ENCODE results near the gene CRKL. TPM values are rescaled to one million over a fixed set of nuclear protein-coding genes. Genes with fewer than 3 reads are reported as not detected.

CRKL gene
- total and polyA plus RNA-seq, 12 donors, result 15.6 to 69.1 (median 43.3) TPM

DNA sequence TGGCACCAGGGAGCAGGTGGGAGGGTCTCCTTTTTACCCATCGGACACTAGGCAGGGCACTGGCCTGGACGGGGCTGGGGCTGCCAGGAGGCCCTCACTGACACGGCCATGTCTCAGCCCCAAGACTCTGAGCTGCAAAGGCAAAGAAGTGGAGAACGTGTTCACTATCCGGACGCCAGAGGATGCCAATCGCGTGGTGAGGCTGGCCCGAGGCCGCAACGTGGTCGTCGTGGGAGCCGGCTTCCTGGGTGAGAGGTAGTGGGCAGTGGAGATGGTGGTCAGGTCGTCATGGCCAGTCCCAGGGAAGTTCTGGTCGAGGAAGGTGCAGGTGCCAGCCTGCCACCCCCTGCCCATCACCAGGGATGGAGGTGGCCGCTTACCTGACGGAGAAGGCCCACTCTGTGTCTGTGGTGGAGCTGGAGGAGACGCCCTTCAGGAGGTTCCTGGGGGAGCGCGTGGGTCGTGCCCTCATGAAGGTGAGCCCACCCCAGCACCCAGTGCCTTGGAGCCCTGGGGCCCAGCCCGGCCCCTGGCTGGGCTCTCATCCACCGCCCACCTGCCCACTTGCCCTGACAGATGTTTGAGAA lies 59.2 kb downstream of the CRKL start:
- 78 to 85% (median 84%) methylated on average over 15 to 24 of the region's 24 CpGs for WGBS, 4 donors
- Histone ChIP-seq H3K9me3 (replicated peaks in 1 of 3) (peaks cover 0 to 4% (median 0%) of the 10 kb centered on the region in 3 donors), H3K27ac (no peak overlapping the region), H3K27me3 (no peaks in the 10 kb centered on the region), H3K4me1 (replicated peaks in 1 of 2) (peaks cover 15 to 26% of the 10 kb centered on the region in 2 donors), H3K4me3 (no peak overlapping the region), H3K36me3 (replicated peaks in 1 of 2) (no peaks in the 10 kb centered on the region)
- TF ChIP-seq POLR2A (IDR thresholded peaks at IDR 0.05) (no peak), CTCF (IDR thresholded peaks at IDR 0.05) (no peak)
- intact Hi-C loops (cut with DNase I), result no loop called here
- no peak for DNase-seq

DNA sequence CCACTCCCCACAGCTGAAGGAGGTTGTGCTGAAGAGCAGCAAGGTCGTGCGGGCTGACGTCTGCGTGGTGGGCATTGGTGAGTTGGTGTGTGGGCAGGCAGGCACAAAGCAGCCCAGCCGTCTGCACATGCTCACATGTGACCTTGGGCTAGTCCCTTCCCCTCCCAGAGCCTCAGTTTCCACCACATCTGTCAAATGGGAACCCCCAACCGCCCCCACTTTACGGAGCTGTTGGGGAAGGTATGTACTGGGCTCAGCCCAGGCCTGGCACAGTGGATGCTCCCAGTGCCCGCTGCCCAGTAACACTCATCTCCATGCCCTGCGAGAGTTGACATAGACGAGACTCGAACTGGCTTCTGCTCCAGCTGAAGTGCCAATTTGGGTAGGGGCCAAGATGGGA lies 59.8 kb downstream of the CRKL start:
- Histone ChIP-seq H3K4me1 (replicated peaks in 1 of 2) (peaks cover 18 to 29% of the 10 kb centered on the region in 2 donors), H3K9me3 (replicated peaks in 1 of 3) (peaks cover 0 to 4% (median 0%) of the 10 kb centered on the region in 3 donors), H3K27ac (no peak overlapping the region), H3K27me3 (no peaks in the 10 kb centered on the region), H3K36me3 (replicated peaks in 1 of 2) (no peaks in the 10 kb centered on the region), H3K4me3 (no peak overlapping the region)
- 78 to 94% (median 80%) methylated on average over 6 to 11 of the region's 11 CpGs for WGBS, 4 donors
- intact Hi-C loops (cut with DNase I), result no loop called here
- DNase-seq, result no peak
- no peak for TF ChIP-seq POLR2A (IDR thresholded peaks at IDR 0.05)
- TF ChIP-seq CTCF (IDR thresholded peaks at IDR 0.05), result no peak

DNA sequence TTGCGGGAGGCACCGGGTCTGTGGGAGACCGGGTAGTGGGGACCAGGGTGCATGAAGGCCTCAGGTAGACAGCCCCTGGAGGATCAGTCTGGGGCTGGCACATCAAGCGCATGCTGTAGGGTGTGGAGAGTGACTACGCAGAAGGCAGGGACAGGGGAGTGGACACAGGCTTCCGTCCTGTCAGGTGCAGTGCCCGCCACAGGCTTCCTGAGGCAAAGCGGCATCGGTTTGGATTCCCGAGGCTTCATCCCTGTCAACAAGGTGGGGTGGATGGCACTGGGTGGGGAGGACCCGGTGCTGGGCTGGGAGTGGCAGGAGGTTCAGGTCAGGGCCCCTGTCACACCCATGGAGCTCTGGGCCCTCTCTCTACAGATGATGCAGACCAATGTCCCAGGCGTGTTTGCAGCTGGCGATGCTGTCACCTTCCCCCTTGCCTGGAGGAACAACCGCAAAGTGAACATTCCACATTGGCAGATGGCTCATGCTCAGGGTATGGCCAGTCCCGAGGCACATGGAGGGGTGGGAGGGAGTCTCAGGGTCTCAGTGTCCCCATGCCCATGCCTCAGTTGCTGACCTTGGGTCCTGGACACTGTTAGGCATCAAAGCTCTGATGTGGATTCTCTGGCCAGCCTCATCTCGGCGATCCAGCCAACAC lies 60.4 kb downstream of the CRKL start:
- no peak overlapping the region for H3K27ac ChIP-seq
- H3K36me3 ChIP-seq (replicated peaks in 1 of 2), result no peaks in the 10 kb centered on the region
- H3K9me3 ChIP-seq (replicated peaks in 1 of 3), result peaks cover 0 to 4% (median 0%) of the 10 kb centered on the region in 3 donors
- H3K27me3 ChIP-seq, result no peaks in the 10 kb centered on the region
- no peak for TF ChIP-seq POLR2A (IDR thresholded peaks at IDR 0.05)
- no peak for TF ChIP-seq CTCF (IDR thresholded peaks at IDR 0.05)
- intact Hi-C loops (cut with DNase I), result no loop called here
- H3K4me1 ChIP-seq (replicated peaks in 1 of 2), result peaks cover 20 to 24% of the 10 kb centered on the region in 2 donors
- DNase-seq, result no peak
- 78 to 95% (median 90%) methylated on average over 7 to 17 of the region's 17 CpGs for whole genome bisulfite sequencing, 4 donors
- H3K4me3 ChIP-seq, result no peak overlapping the region

DNA sequence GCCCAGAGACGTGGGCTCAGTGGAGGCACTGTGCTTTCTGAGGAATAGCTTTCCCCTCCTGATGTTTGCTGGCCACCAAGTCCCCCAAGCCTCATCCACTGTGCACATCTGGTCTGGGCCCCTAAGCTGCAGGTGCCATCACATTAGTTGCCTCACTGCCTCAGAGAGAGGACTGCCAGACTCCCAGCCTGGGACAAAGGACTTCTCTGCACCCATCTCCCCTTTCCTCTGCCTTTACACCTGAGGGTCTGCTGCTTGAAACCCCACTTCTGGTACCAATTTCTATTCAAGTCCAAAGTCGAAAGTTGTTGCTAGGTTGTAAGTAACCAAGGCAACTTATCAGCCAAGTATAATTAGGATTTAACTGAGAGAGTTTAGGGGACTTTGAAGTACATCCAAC lies 61.2 kb downstream of the CRKL start:
- intact Hi-C loops (cut with DNase I), result no loop called here
- TF ChIP-seq CTCF (IDR thresholded peaks at IDR 0.05) (no peak), POLR2A (IDR thresholded peaks at IDR 0.05) (no peak)
- peaks cover 26 to 32% of the 10 kb centered on the region in 2 donors for H3K4me1 ChIP-seq (replicated peaks in 1 of 2)

More for the DNA sequence above, 61.2 kb downstream of the CRKL start:
- no peak for DNase-seq
- Histone ChIP-seq H3K36me3 (replicated peaks in 1 of 2) (no peaks in the 10 kb centered on the region), H3K27me3 (no peaks in the 10 kb centered on the region), H3K4me3 (no peak overlapping the region), H3K9me3 (replicated peaks in 1 of 3) (peaks cover 0 to 4% (median 0%) of the 10 kb centered on the region in 3 donors), H3K27ac (no peak overlapping the region)
- 88 to 95% (median 90%) methylated on average over 1 to 2 of the region's 2 CpGs for WGBS, 4 donors

Measured in adrenal gland (tissue), 12 donors.